GM12878 (cell line): ENCODE measurements around the gene DAZAP1.

Experiments used
- CTCF ChIP-seq, 3 experiments: IDR thresholded peaks in 2 of 3; conservative IDR thresholded peaks in 1 of 3; 2 replicates each; pipeline ENCODE4 v1.5.1; 2011; ENCODE audit warnings: low read depth in 3 of 3, low read length in 3 of 3, mild to moderate bottlenecking in 3 of 3, control low read depth in 2 of 3, moderate library complexity in 2 of 3, inconsistent platforms in 1 of 3, mixed read lengths in 1 of 3; ENCODE audit not compliant: control insufficient read depth in 2 of 3, insufficient read depth in 1 of 3; ENCODE audit errors: extremely low read depth in 1 of 3
- EP300 ChIP-seq, 2 experiments: fragments of 150-350 bp in 1 of 2; IDR thresholded peaks; 2 replicates each; pipeline ENCODE4 v1.6.1; 2011 to 2012; ENCODE audit warnings: low read depth in 2 of 2, low read length in 2 of 2, borderline replicate concordance in 1 of 2, improper control_type of control experiment in 1 of 2, inconsistent platforms in 1 of 2; ENCODE audit not compliant: control insufficient read depth in 1 of 2

- no peak for TF ChIP-seq CTCF (IDR thresholded peaks at IDR 0.05 in 2 of 3, conservative IDR thresholded peaks at IDR 0.05 in 1 of 3; ENCODE audit: control insufficient read depth in 2 of 3, extremely low read depth in 1 of 3, insufficient read depth in 1 of 3, low read depth in 3 of 3, low read length in 3 of 3)
- TF ChIP-seq EP300 (IDR thresholded peaks at IDR 0.05; ENCODE audit: borderline replicate concordance in 1 of 2, control insufficient read depth in 1 of 2, low read depth in 2 of 2, low read length in 2 of 2): no peak
These were observed 26.0 kb downstream of the DAZAP1 start for GRCh38 chr19:1433119-1434039.
